WTC11 (cell line): ENCODE results near the gene ADAMTS2. TPM values are rescaled to one million over a fixed set of nuclear protein-coding genes. Genes with fewer than 3 reads are reported as not detected.

Experiments
- ATAC-seq: fragments of 200-7000 bp; cut with Tn5 transposase; 2 replicates; pipeline ENCODE4 v1.10.0; 2021; ENCODE audit warnings: mild to moderate bottlenecking, moderate library complexity
- CTCF ChIA-PET: fragments of 300-600 bp; sonication (Branson Sonifier 250); formaldehyde crosslinking; loops from one replicate; lab custom pipeline; 2021; ENCODE audit warnings: antibody characterized with exemption; lab: Charles Lee
- POLR2A ChIA-PET: fragments of 350-600 bp; sonication (Branson Sonifier 250); formaldehyde crosslinking; loops from one replicate; lab custom pipeline; 2021; ENCODE audit warnings: antibody characterized with exemption; lab: Charles Lee
- DNase-seq: peaks from one replicate; pipeline ENCODE4 v3.0.0; 2021; ENCODE audit warnings: low spot score
- H3K27ac Mint-ChIP-seq: 2 replicates; pipeline ENCODE4 v1.8.0; 2021; ENCODE audit warnings: mixed read lengths
- H3K27me3 Mint-ChIP-seq: 2 replicates; pipeline ENCODE4 v1.8.0; 2021; ENCODE audit warnings: low read depth, mild to moderate bottlenecking, moderate library complexity, mixed read lengths
- H3K36me3 Mint-ChIP-seq: 2 replicates; pipeline ENCODE4 v1.8.0; 2021; ENCODE audit warnings: mixed read lengths
- H3K4me1 Mint-ChIP-seq: 2 replicates; pipeline ENCODE4 v1.8.0; 2022; ENCODE audit warnings: mixed read lengths
- H3K4me3 Mint-ChIP-seq: 2 replicates; pipeline ENCODE4 v1.8.0; 2021; ENCODE audit warnings: mild to moderate bottlenecking, moderate library complexity, mixed read lengths
- H3K9me3 Mint-ChIP-seq: 2 replicates; pipeline ENCODE4 v1.8.0; 2021; ENCODE audit warnings: mixed read lengths
- FOXJ3 ChIP-seq: sonication (generic); formaldehyde crosslinking; IDR thresholded peaks from 2 replicates; pipeline ENCODE4 v1.9.0; 2021; ENCODE audit warnings: missing genetic modification reagents, mild to moderate bottlenecking, borderline replicate concordance
- NR3C1 ChIP-seq: sonication (generic); formaldehyde crosslinking; conservative IDR thresholded peaks from 2 replicates; pipeline ENCODE4 v1.8.1; 2023; ENCODE audit warnings: low read depth, mild to moderate bottlenecking, missing genetic modification reagents
- RORB ChIP-seq: fragments of 250-450 bp; sonication (Bioruptor Pico); IDR thresholded peaks from 2 replicates; pipeline ENCODE4 v1.9.0; 2021; ENCODE audit warnings: mild to moderate bottlenecking
- SMAD4 ChIP-seq: sonication (generic); formaldehyde crosslinking; IDR thresholded peaks from 2 replicates; pipeline ENCODE4 v1.8.0; 2022; ENCODE audit warnings: mild to moderate bottlenecking, missing genetic modification reagents
- SP1 ChIP-seq: sonication (generic); formaldehyde crosslinking; conservative IDR thresholded peaks from 2 replicates; pipeline ENCODE4 v1.8.1; 2022; ENCODE audit warnings: missing genetic modification reagents
- STAT6 ChIP-seq: sonication (generic); formaldehyde crosslinking; conservative IDR thresholded peaks from 2 replicates; pipeline ENCODE4 v1.8.1; 2023; ENCODE audit warnings: mild to moderate bottlenecking, low read depth, missing genetic modification reagents, moderate library complexity
- TEAD1 ChIP-seq: sonication (generic); formaldehyde crosslinking; IDR thresholded peaks from 2 replicates; pipeline ENCODE4 v1.8.0; 2022; ENCODE audit warnings: mild to moderate bottlenecking, missing genetic modification reagents
- USF2 ChIP-seq: sonication (generic); formaldehyde crosslinking; IDR thresholded peaks from 2 replicates; pipeline ENCODE4 v1.8.1; 2023; ENCODE audit warnings: mild to moderate bottlenecking, missing genetic modification reagents, moderate library complexity
- ZBTB21 ChIP-seq: sonication (generic); formaldehyde crosslinking; IDR thresholded peaks from 2 replicates; pipeline ENCODE4 v1.8.1; 2023; ENCODE audit warnings: mild to moderate bottlenecking, missing genetic modification reagents, borderline replicate concordance
- ZNF281 ChIP-seq: sonication (generic); formaldehyde crosslinking; IDR thresholded peaks from 2 replicates; pipeline ENCODE4 v1.8.0; 2023; ENCODE audit warnings: mild to moderate bottlenecking, missing genetic modification reagents
- total RNA-seq: library from RNA; stranded (reverse); gene quantifications from 3 replicates; pipeline ENCODE4 v1.2.3, GENCODE V29; 2021
- TF ChIP-seq, protein P1 (sequence below): sonication (generic); formaldehyde crosslinking; IDR thresholded peaks from 2 replicates; pipeline ENCODE4 v1.8.1; 2022; ENCODE audit warnings: low read depth, missing genetic modification reagents, borderline replicate concordance
- TF ChIP-seq, protein P2 (sequence below): sonication (generic); formaldehyde crosslinking; IDR thresholded peaks from 2 replicates; pipeline ENCODE4 v1.8.0; 2022; ENCODE audit warnings: mild to moderate bottlenecking, missing genetic modification reagents
- TF ChIP-seq, protein P3 (sequence below): sonication (generic); formaldehyde crosslinking; IDR thresholded peaks from 2 replicates; pipeline ENCODE4 v1.8.1; 2023; ENCODE audit warnings: mild to moderate bottlenecking, missing genetic modification reagents, moderate library complexity
- TF ChIP-seq, protein P4 (sequence below): sonication (generic); formaldehyde crosslinking; IDR thresholded peaks from 2 replicates; pipeline ENCODE4 v1.8.1; 2023; ENCODE audit warnings: mild to moderate bottlenecking, moderate library complexity, missing genetic modification reagents

The ADAMTS2 gene
- total RNA-seq, 1 experiment from 2014 or later = 11.2 TPM

DNA sequence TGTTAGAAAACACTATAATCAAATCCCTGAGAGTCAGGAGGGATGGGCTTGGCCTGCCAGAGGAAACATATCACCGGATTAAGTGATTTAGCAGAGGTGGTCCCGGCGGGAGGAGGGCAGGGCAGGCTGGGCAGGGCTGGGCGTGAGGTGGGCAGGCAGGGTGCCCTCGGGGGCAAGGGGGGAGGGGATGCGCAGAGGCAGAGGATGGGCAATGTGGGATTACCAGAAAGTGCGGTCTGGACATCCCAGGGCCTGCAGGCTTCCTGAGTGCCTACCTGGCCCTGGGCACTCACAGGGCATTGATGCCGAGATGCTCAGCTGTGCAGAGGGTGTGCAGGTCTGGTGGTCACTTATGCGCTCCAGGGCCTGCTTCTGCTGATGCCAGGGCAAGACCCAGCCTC is 115.2 kb downstream of the ADAMTS2 start (continued):
- TF ChIP-seq, protein P1, sequence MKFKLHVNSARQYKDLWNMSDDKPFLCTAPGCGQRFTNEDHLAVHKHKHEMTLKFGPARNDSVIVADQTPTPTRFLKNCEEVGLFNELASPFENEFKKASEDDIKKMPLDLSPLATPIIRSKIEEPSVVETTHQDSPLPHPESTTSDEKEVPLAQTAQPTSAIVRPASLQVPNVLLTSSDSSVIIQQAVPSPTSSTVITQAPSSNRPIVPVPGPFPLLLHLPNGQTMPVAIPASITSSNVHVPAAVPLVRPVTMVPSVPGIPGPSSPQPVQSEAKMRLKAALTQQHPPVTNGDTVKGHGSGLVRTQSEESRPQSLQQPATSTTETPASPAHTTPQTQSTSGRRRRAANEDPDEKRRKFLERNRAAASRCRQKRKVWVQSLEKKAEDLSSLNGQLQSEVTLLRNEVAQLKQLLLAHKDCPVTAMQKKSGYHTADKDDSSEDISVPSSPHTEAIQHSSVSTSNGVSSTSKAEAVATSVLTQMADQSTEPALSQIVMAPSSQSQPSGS (CRISPR knock-in tag) = no peak
- TF ChIP-seq ZNF281 (CRISPR knock-in tag) = no peak
- TF ChIP-seq STAT6 (CRISPR knock-in tag) = no peak
- no peak for TF ChIP-seq SMAD4
- TF ChIP-seq ZBTB21 (CRISPR knock-in tag) = no peak
- TF ChIP-seq, all 79 proteins: peak for 0

- Mint-ChIP-seq H3K27ac (no peak overlapping the region), H3K36me3 (peaks cover 9% of the 10 kb centered on the region)
- CTCF ChIA-PET = interaction anchor here (0.7 to 1.5 kb wide), 3 partner anchors 11 to 63 kb away, joined by 3 to 5 read pairs (median 5); no protein-coding TSS in a partner anchor
Observed at GRCh38 chr5:179229331-179229831, 115.9 kb downstream of the ADAMTS2 start.

GRCh38 chr5:179228341-179229121 is 116.7 kb downstream of the ADAMTS2 start:
- no peak overlapping the region for H3K27ac Mint-ChIP-seq
- no peak overlapping the region for H3K4me3 Mint-ChIP-seq
- 0 out of 2 replicates have a peak, but pooled peaks have one; percentile 26 for TF ChIP-seq USF2 (CRISPR knock-in tag)
- TF ChIP-seq TEAD1 (CRISPR knock-in tag) = no peak
- TF ChIP-seq, protein P2, sequence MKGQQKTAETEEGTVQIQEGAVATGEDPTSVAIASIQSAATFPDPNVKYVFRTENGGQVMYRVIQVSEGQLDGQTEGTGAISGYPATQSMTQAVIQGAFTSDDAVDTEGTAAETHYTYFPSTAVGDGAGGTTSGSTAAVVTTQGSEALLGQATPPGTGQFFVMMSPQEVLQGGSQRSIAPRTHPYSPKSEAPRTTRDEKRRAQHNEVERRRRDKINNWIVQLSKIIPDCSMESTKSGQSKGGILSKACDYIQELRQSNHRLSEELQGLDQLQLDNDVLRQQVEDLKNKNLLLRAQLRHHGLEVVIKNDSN (CRISPR knock-in tag) = no peak
- TF ChIP-seq RORB (CRISPR knock-in tag) = no peak
- CTCF ChIA-PET = interaction anchor here (0.7 to 1.5 kb wide), 5 partner anchors 12 to 114 kb away, joined by 3 to 5 read pairs (median 3); no protein-coding TSS in a partner anchor
- POLR2A ChIA-PET = no interaction called here
- peaks cover 31% of the 10 kb centered on the region for H3K4me1 Mint-ChIP-seq
- peaks cover 18% of the 10 kb centered on the region for H3K9me3 Mint-ChIP-seq
- ATAC-seq (peak; percentile 80), DNase-seq (peak; percentile 34)
- H3K27me3 Mint-ChIP-seq = no peaks in the 10 kb centered on the region; the same call in none of the 2 replicates
- peaks cover 18% of the 10 kb centered on the region for H3K36me3 Mint-ChIP-seq

More at GRCh38 chr5:179229331-179229831, 115.9 kb downstream of the ADAMTS2 start:
- H3K4me1 Mint-ChIP-seq = peaks cover 39% of the 10 kb centered on the region
- H3K27me3 Mint-ChIP-seq = no peaks in the 10 kb centered on the region; the same call in none of the 2 replicates
- no peak overlapping the region for H3K4me3 Mint-ChIP-seq
- no peak for TF ChIP-seq SP1 (CRISPR knock-in tag)
- TF ChIP-seq FOXJ3 (CRISPR knock-in tag) = no peak
- TF ChIP-seq NR3C1 (CRISPR knock-in tag) = no peak
- TF ChIP-seq, protein P3, sequence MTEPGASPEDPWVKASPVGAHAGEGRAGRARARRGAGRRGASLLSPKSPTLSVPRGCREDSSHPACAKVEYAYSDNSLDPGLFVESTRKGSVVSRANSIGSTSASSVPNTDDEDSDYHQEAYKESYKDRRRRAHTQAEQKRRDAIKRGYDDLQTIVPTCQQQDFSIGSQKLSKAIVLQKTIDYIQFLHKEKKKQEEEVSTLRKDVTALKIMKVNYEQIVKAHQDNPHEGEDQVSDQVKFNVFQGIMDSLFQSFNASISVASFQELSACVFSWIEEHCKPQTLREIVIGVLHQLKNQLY = no peak
- TF ChIP-seq, protein P4, sequence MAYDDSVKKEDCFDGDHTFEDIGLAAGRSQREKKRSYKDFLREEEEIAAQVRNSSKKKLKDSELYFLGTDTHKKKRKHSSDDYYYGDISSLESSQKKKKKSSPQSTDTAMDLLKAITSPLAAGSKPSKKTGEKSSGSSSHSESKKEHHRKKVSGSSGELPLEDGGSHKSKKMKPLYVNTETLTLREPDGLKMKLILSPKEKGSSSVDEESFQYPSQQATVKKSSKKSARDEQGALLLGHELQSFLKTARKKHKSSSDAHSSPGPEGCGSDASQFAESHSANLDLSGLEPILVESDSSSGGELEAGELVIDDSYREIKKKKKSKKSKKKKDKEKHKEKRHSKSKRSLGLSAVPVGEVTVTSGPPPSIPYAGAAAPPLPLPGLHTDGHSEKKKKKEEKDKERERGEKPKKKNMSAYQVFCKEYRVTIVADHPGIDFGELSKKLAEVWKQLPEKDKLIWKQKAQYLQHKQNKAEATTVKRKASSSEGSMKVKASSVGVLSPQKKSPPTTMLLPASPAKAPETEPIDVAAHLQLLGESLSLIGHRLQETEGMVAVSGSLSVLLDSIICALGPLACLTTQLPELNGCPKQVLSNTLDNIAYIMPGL (CRISPR knock-in tag) = no peak
- TF ChIP-seq, all 79 proteins: peak for 0
- ATAC-seq (no peak), DNase-seq (peak; percentile 7)
- POLR2A ChIA-PET = no interaction called here
- H3K9me3 Mint-ChIP-seq = peaks cover 9% of the 10 kb centered on the region
